GM21423 (cell line): ENCODE measurements around the gene TTC34.
"Not testable (repeated sequence)": the region's sequence is repeated elsewhere in the genome, so short reads cannot be mapped to it uniquely, and the experiment has no call there.

Source experiments
- ATAC-seq: cut with Tn5 transposase; IDR thresholded peaks from one replicate; pipeline ENCODE4 v1.9.1; 2021; ENCODE audit warnings: mild to moderate bottlenecking, moderate library complexity; ENCODE audit not compliant: unreplicated experiment

TTC34 gene

GRCh38 chr1:2684878-2685277, 116.6 kb downstream of the TTC34 start:
- not testable (repeated sequence) for ATAC-seq

DNA sequence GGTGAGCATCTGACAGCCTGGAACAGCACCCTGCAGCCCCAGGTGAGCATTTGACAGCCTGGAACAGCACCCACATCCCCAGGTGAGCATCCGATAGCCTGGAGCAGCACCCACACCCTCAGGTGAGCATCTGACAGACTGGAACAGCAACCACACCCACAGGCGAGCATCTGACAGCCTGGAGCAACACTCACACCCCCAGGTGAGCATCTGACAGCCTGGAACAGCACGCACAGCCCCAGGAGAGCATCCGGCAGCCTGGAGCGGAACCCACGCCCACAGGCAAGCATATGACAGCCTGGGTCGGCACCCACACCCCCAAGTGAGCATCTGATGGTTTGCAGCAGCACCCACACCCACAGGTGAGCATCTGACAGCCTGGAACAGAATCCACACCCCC, 117.5 kb downstream of the TTC34 start:
- ATAC-seq: not testable (repeated sequence)

DNA sequence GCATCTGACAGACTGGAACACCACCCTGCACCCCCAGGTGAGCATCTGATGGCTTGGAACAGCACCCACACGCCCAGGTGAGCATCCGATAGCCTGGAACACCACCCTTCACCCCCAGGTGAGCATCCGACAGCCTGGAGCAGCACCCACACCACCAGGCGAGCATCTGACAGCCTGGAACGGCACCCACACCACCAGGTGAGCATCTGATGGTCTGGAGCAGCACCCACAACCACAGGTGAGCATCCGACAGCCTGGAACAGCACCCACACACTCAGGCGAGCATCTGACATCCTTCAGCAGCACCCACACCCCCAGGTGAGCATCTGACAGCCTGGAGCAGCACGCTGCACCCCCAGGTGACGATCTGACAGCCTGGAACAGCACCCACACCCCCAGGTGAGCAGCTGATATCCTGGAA, 118.2 kb downstream of the TTC34 start:
- ATAC-seq: not testable (repeated sequence)

- not testable (repeated sequence) for ATAC-seq
These were observed 118.6 kb downstream of the TTC34 start for GRCh38 chr1:2682879-2683278.

GRCh38 chr1:2676726-2677125, 124.8 kb downstream of the TTC34 start:
- not testable (repeated sequence) for ATAC-seq

DNA sequence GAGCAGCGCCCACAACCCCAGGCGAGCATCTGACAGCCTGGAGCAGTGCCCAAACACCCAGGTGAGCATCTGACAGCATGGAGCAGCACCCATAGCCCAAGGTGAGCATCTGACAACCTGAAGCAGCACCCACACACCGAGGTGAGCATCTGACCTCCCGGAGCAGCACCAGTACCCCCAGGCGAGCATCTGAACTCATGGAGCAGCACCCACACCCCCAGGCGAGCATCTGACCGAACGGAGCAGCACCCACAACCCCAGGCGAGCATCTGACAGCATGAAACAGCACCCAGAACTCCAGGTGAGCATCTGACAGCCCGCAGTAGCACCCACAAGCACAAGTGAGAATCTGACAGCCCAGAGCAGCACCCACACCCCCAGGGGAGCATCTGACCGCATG, 129.8 kb downstream of the TTC34 start:
- not testable (repeated sequence) for ATAC-seq

- not testable (repeated sequence) for ATAC-seq
These were observed 141.7 kb downstream of the TTC34 start for GRCh38 chr1:2659806-2660205.

DNA sequence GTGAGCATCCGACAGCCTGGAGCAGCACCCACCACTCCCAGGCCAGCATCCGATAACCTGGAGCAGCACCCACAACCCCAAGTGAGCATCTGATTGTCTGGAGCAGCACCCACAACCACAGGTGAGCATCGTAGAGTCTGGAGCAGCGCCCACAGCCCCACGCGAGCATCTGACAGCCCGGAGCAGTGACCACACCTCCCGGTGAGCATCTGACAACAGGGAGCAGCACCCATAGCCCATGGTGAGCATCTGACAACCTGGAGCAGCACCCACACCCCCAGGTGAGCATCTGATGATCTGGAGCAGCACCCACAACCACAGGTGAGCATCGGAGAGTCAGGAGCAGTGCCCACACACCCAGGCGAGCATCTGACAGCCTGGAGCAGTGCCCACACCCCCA, 143.6 kb downstream of the TTC34 start:
- ATAC-seq: not testable (repeated sequence)

DNA sequence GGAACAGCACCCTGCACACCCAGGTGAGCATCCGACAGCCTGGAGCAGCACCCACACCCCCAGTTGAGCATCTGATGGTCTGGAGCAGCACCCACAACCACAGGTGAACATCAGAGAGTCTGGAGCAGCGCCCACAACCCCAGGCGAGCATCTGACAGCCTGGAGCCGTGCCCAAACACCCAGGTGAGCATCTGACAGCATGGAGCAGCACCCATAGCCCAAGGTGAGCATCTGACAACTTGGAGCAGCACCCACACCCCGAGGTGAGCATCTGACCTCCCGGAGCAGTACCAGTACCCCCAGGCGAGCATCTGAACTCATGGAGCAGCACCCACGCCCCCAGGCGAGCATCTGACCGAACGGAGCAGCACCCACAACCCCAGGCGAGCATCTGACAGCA, 144.4 kb downstream of the TTC34 start:
- not testable (repeated sequence) for ATAC-seq

- ATAC-seq: not testable (repeated sequence)
These were observed 145.7 kb downstream of the TTC34 start for GRCh38 chr1:2655598-2656434.

GRCh38 chr1:2654443-2654948, 147.0 kb downstream of the TTC34 start:
- not testable (repeated sequence) for ATAC-seq

DNA sequence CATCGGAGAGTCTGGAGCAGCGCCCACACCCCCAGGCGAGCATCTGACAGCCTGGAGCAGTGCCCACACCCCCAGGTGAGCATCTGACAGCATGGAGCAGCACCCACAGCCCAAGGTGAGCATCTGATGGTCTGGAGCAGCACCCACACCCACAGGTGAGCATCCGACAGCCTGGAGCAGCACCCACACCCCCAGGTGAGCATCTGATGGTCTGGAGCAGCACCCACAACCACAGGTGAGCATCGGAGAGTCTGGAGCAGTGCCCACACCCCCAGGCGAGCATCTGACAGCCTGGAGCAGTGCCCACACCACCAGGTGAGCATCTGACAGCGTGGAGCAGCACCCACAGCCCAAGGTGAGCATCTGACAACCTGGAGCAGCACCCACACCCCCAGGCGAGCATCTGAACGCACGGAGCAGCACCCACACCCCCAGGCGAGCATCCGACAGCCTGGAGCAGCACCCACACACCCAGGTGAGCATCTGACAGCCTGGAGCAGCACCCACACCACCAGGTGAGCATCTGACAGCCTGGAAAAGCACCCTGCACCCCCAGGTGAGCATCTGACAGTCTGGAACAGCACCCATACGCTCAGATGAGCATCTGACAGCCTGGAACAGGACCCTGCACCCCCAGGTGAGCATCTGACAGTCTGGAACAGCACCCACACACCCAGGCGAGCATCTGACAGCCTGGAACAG, 147.6 kb downstream of the TTC34 start:
- ATAC-seq: not testable (repeated sequence)

DNA sequence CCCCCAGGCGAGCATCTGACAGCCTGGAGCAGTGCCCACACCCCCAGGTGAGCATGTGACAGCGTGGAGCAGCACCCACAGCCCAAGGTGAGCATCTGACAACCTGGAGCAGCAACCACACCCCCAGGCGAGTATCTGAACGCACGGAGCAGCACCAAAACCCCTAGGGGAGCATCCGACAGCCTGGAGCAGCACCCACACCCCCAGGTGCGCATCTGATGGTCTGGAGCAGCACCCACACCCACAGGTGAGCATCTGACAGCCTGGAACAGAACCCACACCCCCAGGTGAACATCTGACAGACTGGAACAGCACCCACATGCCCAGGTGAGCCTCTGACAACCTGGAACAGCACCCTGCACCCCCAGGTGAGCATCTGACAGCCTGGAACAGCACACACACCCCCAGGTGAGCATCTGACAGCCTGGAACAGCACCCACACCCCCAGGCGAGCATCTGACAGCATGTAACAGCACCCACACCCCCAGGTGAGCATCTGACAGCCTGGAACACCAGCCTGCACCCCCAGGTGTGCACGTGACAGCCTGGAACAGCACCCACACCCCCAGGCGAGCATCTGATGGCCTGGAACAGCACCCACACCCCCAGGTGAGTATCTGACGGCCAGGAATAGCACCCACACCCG, 148.4 kb downstream of the TTC34 start:
- not testable (repeated sequence) for ATAC-seq

DNA sequence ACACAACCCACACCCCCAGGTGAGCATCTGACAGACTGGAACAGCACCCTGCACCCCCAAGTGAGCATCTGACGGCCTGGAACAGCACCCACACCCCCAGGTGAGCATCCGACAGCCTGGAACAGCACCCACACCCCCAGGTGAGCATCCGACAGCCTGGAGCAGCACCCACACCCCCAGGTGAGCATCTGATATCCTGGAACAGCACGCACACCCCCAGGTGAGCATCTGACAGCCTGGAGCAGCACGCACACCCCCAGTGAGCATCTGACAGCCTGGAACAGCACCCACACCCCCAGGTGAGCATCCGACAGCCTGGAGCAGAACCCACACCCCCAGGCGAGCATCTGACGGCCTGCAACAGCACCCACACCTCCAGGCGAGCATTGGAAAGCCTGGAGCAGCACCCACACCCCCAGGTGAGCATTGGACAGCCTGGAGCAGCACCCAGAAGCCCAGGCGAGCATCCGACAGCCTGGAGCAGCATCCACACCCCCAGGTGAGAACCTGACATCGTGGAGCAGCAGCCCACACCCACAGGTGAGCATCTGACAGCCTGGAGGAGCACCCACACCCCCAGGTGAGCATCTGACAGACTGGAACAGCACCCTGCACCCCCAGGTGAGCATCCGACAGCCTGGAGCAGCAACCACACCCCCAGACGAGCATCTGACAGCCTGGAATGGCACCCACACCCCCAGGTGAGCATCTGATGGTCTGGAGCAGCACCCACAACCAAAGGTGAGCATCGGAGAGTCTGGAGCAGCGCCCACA, 149.2 kb downstream of the TTC34 start:
- not testable (repeated sequence) for ATAC-seq

- no peak for ATAC-seq
These were observed 150.4 kb downstream of the TTC34 start for GRCh38 chr1:2650967-2651645.

DNA sequence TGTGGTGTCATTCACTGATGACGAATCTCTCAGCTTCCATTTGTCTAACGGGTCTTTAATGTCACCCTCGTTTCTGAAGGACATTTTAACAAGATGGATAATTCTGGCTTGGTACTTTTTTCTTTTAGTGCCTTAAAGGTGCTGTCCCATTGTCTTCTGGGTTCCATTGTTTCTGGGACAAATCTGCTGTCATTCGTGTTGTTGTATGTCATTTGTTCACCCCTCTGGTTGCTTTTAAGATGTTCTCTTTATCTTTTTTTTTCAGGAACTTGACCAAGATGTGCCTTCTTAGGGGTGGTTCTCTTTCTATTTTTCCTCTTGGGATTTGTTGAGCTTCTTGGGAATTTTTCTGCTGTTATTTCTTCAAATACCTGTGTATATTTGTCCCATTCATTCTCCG, 154.7 kb downstream of the TTC34 start:
- no peak for ATAC-seq

DNA sequence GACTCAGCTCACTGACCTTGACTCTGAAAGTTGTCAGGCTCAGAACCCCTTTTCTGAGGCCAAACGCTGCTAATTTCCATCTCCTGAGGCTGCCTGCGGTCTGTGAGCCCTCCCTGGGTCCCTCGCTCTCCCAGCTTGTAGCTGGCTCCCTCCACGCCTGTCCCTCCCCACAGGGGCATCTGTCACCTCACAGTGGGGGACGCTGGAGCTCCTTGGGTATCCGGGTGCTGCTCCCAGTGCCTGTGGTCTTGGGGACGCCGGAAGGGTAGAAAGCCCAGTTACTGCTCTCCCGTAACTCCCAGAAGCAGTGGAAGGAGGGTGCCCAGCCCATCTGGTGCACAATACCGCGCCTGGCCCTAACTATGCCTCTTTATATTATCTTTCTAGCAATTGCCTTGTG, 155.7 kb downstream of the TTC34 start:
- no peak for ATAC-seq

DNA sequence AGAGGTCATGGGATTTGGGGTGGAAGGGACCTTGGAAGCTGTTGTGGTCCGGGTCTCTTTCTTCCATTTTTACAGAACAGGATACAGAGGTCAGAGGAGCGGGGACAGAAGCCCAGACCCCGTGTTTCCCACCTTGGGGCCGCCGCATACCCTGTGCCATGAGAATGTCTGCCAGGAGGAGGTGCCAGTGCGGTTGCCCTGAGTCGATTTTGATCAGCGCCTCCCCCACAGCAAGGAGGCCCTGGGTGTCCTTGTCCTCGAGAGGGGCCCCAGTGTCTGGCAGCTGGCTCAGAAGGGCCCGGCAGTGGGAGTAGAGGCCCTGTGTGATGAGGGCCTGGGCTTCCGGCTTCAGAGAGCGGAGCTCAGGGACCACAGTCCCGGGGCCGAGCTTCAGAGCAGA, 156.3 kb downstream of the TTC34 start:
- no peak for ATAC-seq

- no peak for ATAC-seq
These were observed 156.8 kb downstream of the TTC34 start for GRCh38 chr1:2644591-2645101.

DNA sequence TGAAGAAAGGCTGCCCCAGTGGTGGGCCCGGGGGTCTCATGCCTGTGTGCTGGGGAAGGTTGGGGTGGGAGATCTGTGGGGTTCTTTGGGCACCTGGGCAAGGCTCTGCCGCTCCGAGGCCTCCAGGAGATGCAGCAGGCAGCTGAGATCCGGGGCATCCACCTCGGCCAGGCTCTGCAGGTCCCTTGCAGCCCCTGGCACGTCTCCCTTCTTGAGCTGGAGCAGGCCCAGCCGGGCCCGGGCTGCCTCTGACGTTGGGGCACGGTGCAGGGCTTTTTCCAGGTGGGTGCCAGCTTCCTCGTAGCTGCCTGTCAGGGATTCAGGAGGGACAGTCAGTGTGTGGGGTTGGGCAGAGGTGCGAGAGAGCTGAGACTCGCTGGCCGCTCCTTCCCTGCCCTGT, 157.3 kb downstream of the TTC34 start:
- no peak for ATAC-seq
